ENCODE measurements around the gene CES5A.

DNA sequence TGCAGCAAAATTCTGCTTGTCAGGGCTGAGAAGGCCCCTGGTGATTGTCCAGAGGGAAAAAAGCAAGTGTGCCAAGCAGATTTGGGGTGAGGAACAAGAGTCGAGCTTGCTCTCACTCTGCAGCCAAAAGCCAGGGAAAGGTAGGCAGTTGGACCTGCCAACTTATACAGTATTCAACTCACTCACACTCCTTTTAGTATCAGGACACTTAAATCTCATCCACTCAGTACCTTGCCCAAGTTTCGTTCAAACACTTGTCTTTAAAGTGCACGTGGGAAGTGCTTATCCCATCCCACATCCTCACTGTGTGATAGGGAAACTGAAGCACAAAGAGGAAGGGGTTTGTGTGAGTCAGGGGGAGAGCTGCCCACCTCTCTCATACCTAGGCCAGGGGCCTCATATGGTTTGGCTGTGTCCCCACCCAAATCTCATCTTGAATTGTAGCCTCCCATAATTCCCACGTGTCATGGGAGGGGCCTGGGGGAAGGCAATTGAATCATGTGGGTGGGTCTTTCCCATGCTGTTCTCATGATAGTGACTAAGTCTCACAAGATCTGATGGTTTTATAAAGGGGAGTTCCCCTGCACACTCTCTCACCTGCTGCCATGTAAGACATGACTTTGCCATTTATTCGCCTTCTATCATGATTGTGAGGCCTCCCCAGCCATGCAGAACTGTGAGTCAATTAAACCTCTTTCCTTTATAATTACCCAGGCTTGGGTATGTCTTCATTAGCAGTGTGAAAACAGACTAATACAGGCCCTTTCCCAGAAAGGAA, 25.6 kb upstream of the CES5A start:
- TF ChIP-seq ZNF274 (IDR thresholded peaks at IDR 0.05; ENCODE audit: low read depth, low read length): no peak
- TF ChIP-seq YY1 (IDR thresholded peaks at IDR 0.05; ENCODE audit: insufficient read depth, insufficient read length): no peak
